K562 (cell line): Measurements from ENCODE around the gene LRRC15. TPM values are rescaled to one million over a fixed set of nuclear protein-coding genes. Genes with fewer than 3 reads are reported as not detected.
A peak's percentile ranks its signal among the peaks of the same experiment; 100 is the strongest.

Experiments
- E2F8 ChIP-seq: fragments of 450-650 bp; IDR thresholded peaks from 2 replicates; pipeline ENCODE4 v1.7.1; 2018; ENCODE audit warnings: mild to moderate bottlenecking, low read depth; ENCODE audit not compliant: partially characterized antibody
- GABPA ChIP-seq: fragments of 200-800 bp; sonication (Bioruptor generic); conservative IDR thresholded peaks from 2 replicates; pipeline ENCODE4 v1.6.1; 2016; ENCODE audit warnings: low read depth, missing genetic modification characterization, missing compliant biosample characterization
- HDAC3 ChIP-seq: fragments of 450-650 bp; IDR thresholded peaks from 2 replicates; pipeline ENCODE4 v1.6.1; 2018; ENCODE audit warnings: borderline replicate concordance, mild to moderate bottlenecking, moderate library complexity; ENCODE audit not compliant: partially characterized antibody
- L3MBTL2 ChIP-seq: fragments of 450-650 bp; IDR thresholded peaks from 2 replicates; pipeline ENCODE4 v1.6.1; 2016; ENCODE audit warnings: mild to moderate bottlenecking, moderate library complexity
- NFATC3 ChIP-seq: fragments of 450-650 bp; IDR thresholded peaks from 2 replicates; pipeline ENCODE4 v1.6.1; 2017; ENCODE audit warnings: mild to moderate bottlenecking
- NKRF ChIP-seq: fragments of 450-650 bp; IDR thresholded peaks from 2 replicates; pipeline ENCODE4 v1.6.1; 2016; ENCODE audit warnings: borderline replicate concordance
- PKNOX1 ChIP-seq: fragments of 450-650 bp; IDR thresholded peaks from 2 replicates; pipeline ENCODE4 v1.6.1; 2016
- RBM34 ChIP-seq: fragments of 200-400 bp; formaldehyde crosslinking; IDR thresholded peaks from 2 replicates; pipeline ENCODE4 v1.6.1; 2018; ENCODE audit warnings: low read length, borderline replicate concordance; ENCODE audit not compliant: insufficient read depth
- SNAPC5 ChIP-seq: fragments of 250-450 bp; sonication (Bioruptor Pico); IDR thresholded peaks from 2 replicates; pipeline ENCODE4 v1.8.0; 2021; ENCODE audit warnings: moderate library complexity, mild to moderate bottlenecking, inconsistent platforms
- THAP12 ChIP-seq: fragments of 250-450 bp; sonication (Bioruptor Pico); IDR thresholded peaks from 2 replicates; pipeline ENCODE4 v1.9.0; 2021; ENCODE audit warnings: mild to moderate bottlenecking, inconsistent platforms
- ZNF280B ChIP-seq: fragments of 250-450 bp; sonication (Bioruptor Pico); IDR thresholded peaks from 2 replicates; pipeline ENCODE4 v1.5.1; 2021; ENCODE audit warnings: mild to moderate bottlenecking
- ZNF431 ChIP-seq: sonication (generic); formaldehyde crosslinking; IDR thresholded peaks from 2 replicates; pipeline ENCODE4 v1.8.0; 2022; ENCODE audit warnings: mild to moderate bottlenecking, missing genetic modification reagents
- polyA plus RNA-seq, 8 experiments: library from polyadenylated mRNA; depleted of rRNA in 4 of 8; stranded (reverse) in 5 of 8; unstranded in 3 of 8; fragments of >200 nt; fragmentation: Nextera tagmentation in 2 of 8; fragmentation: Illumina TruSeq in 1 of 8; extraction: Ambion mirVana in 2 of 8; extraction: Trizol in 1 of 8; gene quantifications; 2 replicates each; pipeline versions ENCODE4 v1.2.1 to v1.2.3, GENCODE V29; 2011 to 2014; ENCODE audit warnings: inconsistent platforms in 1 of 8, missing spikeins in 1 of 8
- total RNA-seq, 7 experiments: library from RNA; depleted of rRNA in 6 of 7; stranded (reverse); fragments of >200 nt in 6 of 7; fragmentation: Illumina TruSeq in 2 of 7; extraction: Trizol in 2 of 7; gene quantifications; 2 replicates each; pipeline versions ENCODE4 v1.2.1 to v1.2.3, GENCODE V29; 2011 to 2021; ENCODE audit warnings: low replicate concordance in 1 of 7
- TF ChIP-seq, protein P1 (sequence below): fragments of 250-450 bp; sonication (Bioruptor Pico); IDR thresholded peaks from 2 replicates; pipeline ENCODE4 v1.5.0; 2021; ENCODE audit warnings: mild to moderate bottlenecking, borderline replicate concordance

LRRC15 gene
- total and polyA plus RNA-seq, 9 of the 15 experiments (the other 6 are each of a cell fraction or from before 2014, with no cell fraction given) = not detected

GRCh38 chr3:194315088-194315964 is 54.2 kb downstream of the LRRC15 start (continued):
- TF ChIP-seq ZNF280B (CRISPR knock-in tag) (no peak), E2F8 (no peak), RBM34 (no peak), L3MBTL2 (peak; percentile 94), HDAC3 (no peak), NFATC3 (no peak), PKNOX1 (no peak), THAP12 (CRISPR knock-in tag) (peak; percentile 72), ZNF431 (CRISPR knock-in tag) (0 out of 2 replicates have a peak, but pooled peaks have one; percentile 35), GABPA (tag) (no peak), NKRF (no peak), SNAPC5 (CRISPR knock-in tag) (no peak)
- TF ChIP-seq, protein P1, sequence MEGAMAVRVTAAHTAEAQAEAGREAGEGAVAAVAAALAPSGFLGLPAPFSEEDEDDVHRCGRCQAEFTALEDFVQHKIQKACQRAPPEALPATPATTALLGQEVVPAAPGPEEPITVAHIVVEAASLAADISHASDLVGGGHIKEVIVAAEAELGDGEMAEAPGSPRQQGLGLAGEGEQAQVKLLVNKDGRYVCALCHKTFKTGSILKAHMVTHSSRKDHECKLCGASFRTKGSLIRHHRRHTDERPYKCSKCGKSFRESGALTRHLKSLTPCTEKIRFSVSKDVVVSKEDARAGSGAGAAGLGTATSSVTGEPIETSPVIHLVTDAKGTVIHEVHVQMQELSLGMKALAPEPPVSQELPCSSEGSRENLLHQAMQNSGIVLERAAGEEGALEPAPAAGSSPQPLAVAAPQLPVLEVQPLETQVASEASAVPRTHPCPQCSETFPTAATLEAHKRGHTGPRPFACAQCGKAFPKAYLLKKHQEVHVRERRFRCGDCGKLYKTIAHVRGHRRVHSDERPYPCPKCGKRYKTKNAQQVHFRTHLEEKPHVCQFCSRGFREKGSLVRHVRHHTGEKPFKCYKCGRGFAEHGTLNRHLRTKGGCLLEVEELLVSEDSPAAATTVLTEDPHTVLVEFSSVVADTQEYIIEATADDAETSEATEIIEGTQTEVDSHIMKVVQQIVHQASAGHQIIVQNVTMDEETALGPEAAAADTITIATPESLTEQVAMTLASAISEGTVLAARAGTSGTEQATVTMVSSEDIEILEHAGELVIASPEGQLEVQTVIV (CRISPR knock-in tag) = no peak
